HepG2 (cell line): ENCODE data around the gene PLK3. TPM values are rescaled to one million over a fixed set of nuclear protein-coding genes. Genes with fewer than 3 reads are reported as not detected.

Experiments used
- DBP ChIP-seq: sonication (generic); formaldehyde crosslinking; IDR thresholded peaks from 2 replicates; pipeline ENCODE4 v1.4.0; 2020; ENCODE audit warnings: missing genetic modification reagents; ENCODE audit errors: not compliant biosample characterization
- ELF1 ChIP-seq: sonication (generic); formaldehyde crosslinking; IDR thresholded peaks from 2 replicates; pipeline ENCODE4 v1.4.0; 2020; ENCODE audit warnings: missing genetic modification reagents
- HHEX ChIP-seq: IDR thresholded peaks from 2 replicates; pipeline ENCODE4 v1.6.1; 2016; ENCODE audit warnings: control low read depth
- HIVEP1 ChIP-seq: sonication (generic); formaldehyde crosslinking; IDR thresholded peaks from 2 replicates; pipeline ENCODE4 v1.4.0; 2020; ENCODE audit warnings: mild to moderate bottlenecking, missing genetic modification reagents
- JUN ChIP-seq: sonication (generic); formaldehyde crosslinking; IDR thresholded peaks from 2 replicates; pipeline ENCODE4 v1.4.0; 2020; ENCODE audit warnings: mild to moderate bottlenecking, missing genetic modification reagents
- LRRFIP1 ChIP-seq: sonication (generic); formaldehyde crosslinking; conservative IDR thresholded peaks from 2 replicates; pipeline ENCODE4 v1.4.0; 2020; ENCODE audit warnings: missing genetic modification reagents
- MAX ChIP-seq: IDR thresholded peaks from 2 replicates; pipeline ENCODE4 v1.6.1; 2012; ENCODE audit warnings: inconsistent platforms
- MED1 ChIP-seq: sonication (generic); formaldehyde crosslinking; IDR thresholded peaks from 2 replicates; pipeline ENCODE4 v1.4.0; 2020; ENCODE audit warnings: missing genetic modification reagents
- MXD3 ChIP-seq: IDR thresholded peaks from 2 replicates; pipeline ENCODE4 v1.6.1; 2016; ENCODE audit warnings: mild to moderate bottlenecking, missing biosample characterization, missing genetic modification reagents
- NR1H2 ChIP-seq: sonication (generic); formaldehyde crosslinking; IDR thresholded peaks from 2 replicates; pipeline ENCODE4 v1.8.1; 2022; ENCODE audit warnings: low read depth, missing genetic modification reagents, borderline replicate concordance
- TFAP4 ChIP-seq: sonication (generic); IDR thresholded peaks from 2 replicates; pipeline ENCODE4 v1.6.1; 2016; ENCODE audit warnings: low read depth, borderline replicate concordance
- THAP8 ChIP-seq: sonication (generic); formaldehyde crosslinking; IDR thresholded peaks from 2 replicates; pipeline ENCODE4 v1.5.1; 2020; ENCODE audit warnings: missing genetic modification reagents, mild to moderate bottlenecking, borderline replicate concordance
- ZMYM4 ChIP-seq: sonication (generic); formaldehyde crosslinking; IDR thresholded peaks from 2 replicates; pipeline ENCODE4 v1.8.1; 2023; ENCODE audit warnings: mild to moderate bottlenecking, missing genetic modification reagents
- ZNF350 ChIP-seq: sonication (generic); formaldehyde crosslinking; IDR thresholded peaks from 2 replicates; pipeline ENCODE4 v1.4.0; 2020; ENCODE audit warnings: mild to moderate bottlenecking, low read depth, missing genetic modification reagents, borderline replicate concordance
- ZNF460 ChIP-seq: sonication (generic); formaldehyde crosslinking; IDR thresholded peaks from 2 replicates; pipeline ENCODE4 v1.5.1; 2020; ENCODE audit warnings: missing genetic modification reagents, mild to moderate bottlenecking, borderline replicate concordance
- ZNF574 ChIP-seq: sonication (generic); formaldehyde crosslinking; IDR thresholded peaks from 2 replicates; pipeline ENCODE4 v1.4.0; 2020; ENCODE audit warnings: missing genetic modification reagents
- ZNF598 ChIP-seq: sonication (generic); formaldehyde crosslinking; IDR thresholded peaks from 2 replicates; pipeline ENCODE4 v1.5.1; 2020; ENCODE audit warnings: mild to moderate bottlenecking, missing genetic modification reagents, borderline replicate concordance
- ZNF839 ChIP-seq: sonication (generic); formaldehyde crosslinking; IDR thresholded peaks from 2 replicates; pipeline ENCODE4 v1.4.0; 2020; ENCODE audit warnings: missing genetic modification reagents, mild to moderate bottlenecking, borderline replicate concordance
- polyA plus RNA-seq, 8 experiments: library from polyadenylated mRNA; depleted of rRNA in 3 of 8; stranded (reverse) in 7 of 8; unstranded in 1 of 8; fragments of >200 nt; fragmentation: Illumina TruSeq in 4 of 8; extraction: Trizol in 4 of 8; gene quantifications; 2 replicates each; pipeline versions ENCODE4 v1.2.1 to v1.2.3, GENCODE V29; 2011 to 2016; ENCODE audit warnings: low read depth in 4 of 8, missing spikeins in 1 of 8, mixed read lengths in 1 of 8; ENCODE audit not compliant: insufficient read depth in 1 of 8
- total RNA-seq, 5 experiments: library from RNA; depleted of rRNA; stranded (reverse); fragments of >200 nt; fragmentation: Illumina TruSeq; extraction: Trizol; gene quantifications; 2 replicates each; pipeline ENCODE4 v1.2.3, GENCODE V29; 2016; ENCODE audit warnings: low read depth in 1 of 5

Gene PLK3
- total and polyA plus RNA-seq, 2 of the 13 experiments (the other 11 are each of a cell fraction or from before 2014, with no cell fraction given) = 9.8 to 16.9 TPM

- TF ChIP-seq ZNF460 (CRISPR knock-in tag) = peak; percentile 19; the same call in 1 of the 2 replicates
- no peak for TF ChIP-seq THAP8 (CRISPR knock-in tag)
- peak; percentile 47; the same call in 1 of the 2 replicates for TF ChIP-seq NR1H2 (CRISPR knock-in tag)
- no peak for TF ChIP-seq HHEX (CRISPR knock-in tag)
- peak; percentile 97 for TF ChIP-seq TFAP4
- peak; percentile 88; the same call in 1 of the 2 replicates for TF ChIP-seq HIVEP1
- TF ChIP-seq ZNF350 (CRISPR knock-in tag) = peak; percentile 93; the same call in 1 of the 2 replicates
- peak; percentile 38; the same call in 1 of the 2 replicates for TF ChIP-seq ZMYM4 (CRISPR knock-in tag)
- TF ChIP-seq ZNF839 (CRISPR knock-in tag) = 0 out of 2 replicates have a peak, but pooled peaks have one; percentile 79
- TF ChIP-seq MED1 (CRISPR knock-in tag) = peak; percentile 85
- no peak for TF ChIP-seq LRRFIP1 (CRISPR knock-in tag)
- no peak for TF ChIP-seq DBP (CRISPR knock-in tag)
- TF ChIP-seq ZNF598 = peak; percentile 75; the same call in 1 of the 2 replicates
- peak; percentile 85 for TF ChIP-seq JUN (CRISPR knock-in tag)
- peak; percentile 49 for TF ChIP-seq ZNF574 (CRISPR knock-in tag)
- peak; percentile 99 for TF ChIP-seq MAX
- peak; percentile 53; the same call in 1 of the 2 replicates for TF ChIP-seq ELF1
- peak; percentile 83; the same call in 1 of the 2 replicates for TF ChIP-seq MXD3 (CRISPR knock-in tag)
Measured at GRCh38 chr1:44807364-44808062, 7.3 kb downstream of the PLK3 start (continued).
